D721Med (cell line): ENCODE data around the gene RNU7-1.

Experiments used
- DNase-seq: peaks from one replicate; pipeline ENCODE4 v3.0.0; 2011; ENCODE audit warnings: low spot score; ENCODE audit not compliant: insufficient read length
- FAIRE-seq: peaks from 2 replicates; lab custom pipeline; 2011; peaks lifted over from hg19 to GRCh38; lab: Jason Lieb, UNC
- TF ChIP-seq, protein P1 (sequence below): IDR thresholded peaks from 2 replicates; pipeline ENCODE4 v1.5.1; 2012; ENCODE audit warnings: mild to moderate bottlenecking, control low read depth; ENCODE audit not compliant: insufficient read depth; ENCODE audit errors: missing control alignments

Gene RNU7-1

GRCh38 chr12:6919588-6919987 lies 24.0 kb upstream of the RNU7-1 start:
- TF ChIP-seq, protein P1, sequence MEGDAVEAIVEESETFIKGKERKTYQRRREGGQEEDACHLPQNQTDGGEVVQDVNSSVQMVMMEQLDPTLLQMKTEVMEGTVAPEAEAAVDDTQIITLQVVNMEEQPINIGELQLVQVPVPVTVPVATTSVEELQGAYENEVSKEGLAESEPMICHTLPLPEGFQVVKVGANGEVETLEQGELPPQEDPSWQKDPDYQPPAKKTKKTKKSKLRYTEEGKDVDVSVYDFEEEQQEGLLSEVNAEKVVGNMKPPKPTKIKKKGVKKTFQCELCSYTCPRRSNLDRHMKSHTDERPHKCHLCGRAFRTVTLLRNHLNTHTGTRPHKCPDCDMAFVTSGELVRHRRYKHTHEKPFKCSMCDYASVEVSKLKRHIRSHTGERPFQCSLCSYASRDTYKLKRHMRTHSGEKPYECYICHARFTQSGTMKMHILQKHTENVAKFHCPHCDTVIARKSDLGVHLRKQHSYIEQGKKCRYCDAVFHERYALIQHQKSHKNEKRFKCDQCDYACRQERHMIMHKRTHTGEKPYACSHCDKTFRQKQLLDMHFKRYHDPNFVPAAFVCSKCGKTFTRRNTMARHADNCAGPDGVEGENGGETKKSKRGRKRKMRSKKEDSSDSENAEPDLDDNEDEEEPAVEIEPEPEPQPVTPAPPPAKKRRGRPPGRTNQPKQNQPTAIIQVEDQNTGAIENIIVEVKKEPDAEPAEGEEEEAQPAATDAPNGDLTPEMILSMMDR, result no peak
- DNase-seq (no peak), FAIRE-seq (no peak)

GRCh38 chr12:6921539-6921938 lies 22.1 kb upstream of the RNU7-1 start:
- FAIRE-seq, result no peak
- TF ChIP-seq, protein P1, result no peak

GRCh38 chr12:6921996-6922946 lies 21.3 kb upstream of the RNU7-1 start:
- TF ChIP-seq, protein P1, result no peak
- FAIRE-seq (no peak), DNase-seq (no peak)

More at GRCh38 chr12:6921539-6921938, 22.1 kb upstream of the RNU7-1 start:
- no peak for DNase-seq

GRCh38 chr12:6923003-6923732 lies 20.4 kb upstream of the RNU7-1 start:
- DNase-seq (no peak), FAIRE-seq (no peak)
- TF ChIP-seq, protein P1, result no peak

GRCh38 chr12:6923851-6924250 lies 19.8 kb upstream of the RNU7-1 start:
- FAIRE-seq (no peak), DNase-seq (no peak)

DNA sequence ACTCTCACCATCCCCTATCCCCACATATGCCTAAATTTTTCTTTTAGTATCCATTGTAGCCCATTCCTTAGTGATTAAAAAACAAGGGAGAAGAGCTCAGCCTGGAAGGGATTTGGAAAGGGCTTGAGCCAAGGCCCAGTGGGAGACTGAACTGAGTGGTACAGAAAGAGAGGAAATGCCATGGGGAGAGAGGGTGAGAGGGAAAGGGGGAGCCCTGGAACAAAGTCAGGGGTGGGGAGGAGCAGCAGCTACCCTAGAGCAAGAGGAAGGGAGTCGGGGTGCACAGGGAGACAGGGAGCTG lies 18.4 kb upstream of the RNU7-1 start:
- TF ChIP-seq, protein P1, result no peak
- DNase-seq (no peak), FAIRE-seq (no peak)

More at GRCh38 chr12:6923851-6924250, 19.8 kb upstream of the RNU7-1 start:
- TF ChIP-seq, protein P1, result no peak
